OCI-LY3 (cell line): ENCODE measurements around the gene FAM169A.
"Not testable (repeated sequence)": the region's sequence is repeated elsewhere in the genome, so short reads cannot be mapped to it uniquely, and the experiment has no call there.

ENCODE experiments used
- H2AFZ ChIP-seq: fragments of 200-600, 300-600 bp; shearing (Covaris generic); 2 replicates; pipeline ENCODE4 v1.6.0; 2014; ENCODE audit warnings: antibody characterized with exemption, low read depth, low read length
- H3K27ac ChIP-seq: fragments of 200-600, 300-600 bp; sonication (generic); 2 replicates; pipeline ENCODE4 v1.5.1; 2014; ENCODE audit warnings: mild to moderate bottlenecking, low read length, moderate library complexity, mixed read lengths
- H3K27me3 ChIP-seq: fragments of 200-600, 300-600 bp; sonication (generic); 2 replicates; pipeline ENCODE4 v1.6.1; 2014; ENCODE audit warnings: low read depth, low read length, mixed read lengths
- H3K36me3 ChIP-seq: fragments of 200-600, 300-600 bp; sonication (generic); replicated peaks from 2 replicates; pipeline ENCODE3; 2014; ENCODE audit warnings: low read depth, low read length, mixed read lengths
- H3K4me1 ChIP-seq: fragments of 300-600, 200-600 bp; sonication (generic); 2 replicates; pipeline ENCODE4 v1.6.1; 2014; ENCODE audit warnings: low read length, mixed read lengths
- H3K4me2 ChIP-seq: fragments of 200-600, 300-600 bp; sonication (generic); 2 replicates; pipeline ENCODE4 v1.6.1; 2014; ENCODE audit warnings: low read length, mixed read lengths
- H3K4me3 ChIP-seq: fragments of 300-600, 200-600 bp; sonication (generic); 2 replicates; pipeline ENCODE4 v1.5.1; 2014; ENCODE audit warnings: antibody characterized with exemption, mild to moderate bottlenecking, low read length, moderate library complexity
- H3K79me2 ChIP-seq: fragments of 300-600, 200-600 bp; shearing (Covaris generic); 2 replicates; pipeline ENCODE4 v1.6.1; 2014; ENCODE audit warnings: mild to moderate bottlenecking, low read length, mixed read lengths
- H3K9ac ChIP-seq: fragments of 300-600, 200-600 bp; shearing (Covaris generic); 2 replicates; pipeline ENCODE4 v1.6.0; 2014; ENCODE audit warnings: mild to moderate bottlenecking, low read length, moderate library complexity
- H3K9me3 ChIP-seq: fragments of 200-600, 300-600 bp; shearing (Covaris generic); 2 replicates; pipeline ENCODE4 v1.6.1; 2014; ENCODE audit warnings: low read length, mixed read lengths; ENCODE audit not compliant: insufficient read depth
- H4K20me1 ChIP-seq: fragments of 200-600, 300-600 bp; sonication (generic); 2 replicates; pipeline ENCODE4 v1.6.1; 2016; ENCODE audit warnings: low read length, mixed read lengths; ENCODE audit not compliant: insufficient read depth
- EZH2phosphoT487 ChIP-seq: fragments of 200-600 bp; shearing (Covaris generic); IDR thresholded peaks from 2 replicates; pipeline ENCODE4 v1.6.1; 2018; ENCODE audit warnings: antibody characterized with exemption, mixed run types, low read depth
- TF ChIP-seq, protein P1 (sequence below): fragments of 200-600, 300-600 bp; sonication (generic); IDR thresholded peaks from 2 replicates; pipeline ENCODE4 v1.5.1; 2014; ENCODE audit warnings: antibody characterized with exemption, low read length, low read depth

Gene FAM169A

DNA sequence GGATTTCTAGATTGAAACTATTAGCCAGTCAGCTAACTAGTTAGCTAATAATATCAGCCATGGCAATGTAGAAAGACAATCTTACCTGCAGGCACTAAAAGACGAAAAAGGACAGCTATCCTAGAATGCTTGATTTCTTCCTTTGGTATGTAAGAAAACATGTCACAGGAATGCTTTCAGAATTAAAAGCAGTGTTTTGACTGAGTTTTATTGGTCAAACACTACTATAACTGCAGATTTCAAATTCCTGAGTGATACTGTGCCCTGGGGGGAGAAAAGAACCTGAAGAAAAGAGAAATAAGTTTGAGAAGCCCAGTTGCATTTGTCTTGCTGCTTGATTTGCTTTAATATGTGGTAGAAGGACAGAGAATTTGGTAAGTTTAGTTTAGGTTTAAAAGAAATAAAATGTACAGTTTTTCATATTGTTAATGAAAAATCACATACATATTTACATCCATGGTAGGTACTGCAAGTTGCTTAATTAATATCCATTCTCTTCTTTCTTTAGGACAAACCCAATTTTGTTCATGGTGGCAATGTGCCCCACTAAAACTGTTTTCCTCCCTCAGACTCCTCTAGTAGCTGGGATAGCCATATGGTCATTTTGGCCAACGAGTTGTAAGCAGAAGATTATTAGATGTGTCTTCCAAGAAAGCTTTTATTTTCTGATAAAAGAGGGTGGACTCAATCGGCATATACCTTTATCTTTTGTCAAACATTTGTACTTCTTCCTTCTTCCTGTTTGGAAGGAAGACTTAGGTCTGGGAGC is 4.3 kb upstream of the FAM169A start:
- Histone ChIP-seq H3K36me3 (no peaks in the 10 kb centered on the region), H3K4me1 (no peaks in the 10 kb centered on the region), H4K20me1 (no peaks in the 10 kb centered on the region), H2AFZ (no peak overlapping the region), H3K9me3 (no peaks in the 10 kb centered on the region), H3K4me2 (no peak overlapping the region), H3K27me3 (no peaks in the 10 kb centered on the region), H3K79me2 (peaks cover under 1% of the 10 kb centered on the region; the same call in 1 of the 2 replicates), H3K9ac (no peak overlapping the region), H3K27ac (no peak overlapping the region), H3K4me3 (no peak overlapping the region)
- no peak for TF ChIP-seq EZH2phosphoT487
- TF ChIP-seq, protein P1, sequence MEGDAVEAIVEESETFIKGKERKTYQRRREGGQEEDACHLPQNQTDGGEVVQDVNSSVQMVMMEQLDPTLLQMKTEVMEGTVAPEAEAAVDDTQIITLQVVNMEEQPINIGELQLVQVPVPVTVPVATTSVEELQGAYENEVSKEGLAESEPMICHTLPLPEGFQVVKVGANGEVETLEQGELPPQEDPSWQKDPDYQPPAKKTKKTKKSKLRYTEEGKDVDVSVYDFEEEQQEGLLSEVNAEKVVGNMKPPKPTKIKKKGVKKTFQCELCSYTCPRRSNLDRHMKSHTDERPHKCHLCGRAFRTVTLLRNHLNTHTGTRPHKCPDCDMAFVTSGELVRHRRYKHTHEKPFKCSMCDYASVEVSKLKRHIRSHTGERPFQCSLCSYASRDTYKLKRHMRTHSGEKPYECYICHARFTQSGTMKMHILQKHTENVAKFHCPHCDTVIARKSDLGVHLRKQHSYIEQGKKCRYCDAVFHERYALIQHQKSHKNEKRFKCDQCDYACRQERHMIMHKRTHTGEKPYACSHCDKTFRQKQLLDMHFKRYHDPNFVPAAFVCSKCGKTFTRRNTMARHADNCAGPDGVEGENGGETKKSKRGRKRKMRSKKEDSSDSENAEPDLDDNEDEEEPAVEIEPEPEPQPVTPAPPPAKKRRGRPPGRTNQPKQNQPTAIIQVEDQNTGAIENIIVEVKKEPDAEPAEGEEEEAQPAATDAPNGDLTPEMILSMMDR, result no peak

DNA sequence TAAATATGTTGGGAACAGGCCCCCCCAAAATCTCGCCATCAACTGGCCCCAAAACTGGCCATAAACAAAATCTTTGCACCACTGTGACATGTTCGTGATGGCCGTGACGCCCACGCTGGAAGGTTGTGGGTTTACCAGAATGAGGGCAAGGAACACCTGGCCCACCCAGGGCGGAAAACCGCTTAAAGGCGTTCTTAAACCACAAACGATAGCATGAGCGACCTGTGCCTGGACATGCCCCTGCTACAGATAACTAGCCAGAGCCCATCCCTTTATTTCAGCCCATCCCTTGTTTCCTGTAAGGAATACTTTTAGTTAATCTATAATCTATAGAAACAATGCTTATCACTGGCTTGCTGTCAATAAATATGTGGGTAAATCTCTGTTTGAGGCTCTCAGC is 3.2 kb upstream of the FAM169A start:
- H3K4me3 ChIP-seq, H3K9ac ChIP-seq, H3K27me3 ChIP-seq, H3K4me1 ChIP-seq, H3K4me2 ChIP-seq, H3K36me3 ChIP-seq, H2AFZ ChIP-seq, H3K9me3 ChIP-seq, H3K27ac ChIP-seq, H4K20me1 ChIP-seq: not testable (repeated sequence)
- peaks cover 11% of the 10 kb centered on the region for H3K79me2 ChIP-seq

DNA sequence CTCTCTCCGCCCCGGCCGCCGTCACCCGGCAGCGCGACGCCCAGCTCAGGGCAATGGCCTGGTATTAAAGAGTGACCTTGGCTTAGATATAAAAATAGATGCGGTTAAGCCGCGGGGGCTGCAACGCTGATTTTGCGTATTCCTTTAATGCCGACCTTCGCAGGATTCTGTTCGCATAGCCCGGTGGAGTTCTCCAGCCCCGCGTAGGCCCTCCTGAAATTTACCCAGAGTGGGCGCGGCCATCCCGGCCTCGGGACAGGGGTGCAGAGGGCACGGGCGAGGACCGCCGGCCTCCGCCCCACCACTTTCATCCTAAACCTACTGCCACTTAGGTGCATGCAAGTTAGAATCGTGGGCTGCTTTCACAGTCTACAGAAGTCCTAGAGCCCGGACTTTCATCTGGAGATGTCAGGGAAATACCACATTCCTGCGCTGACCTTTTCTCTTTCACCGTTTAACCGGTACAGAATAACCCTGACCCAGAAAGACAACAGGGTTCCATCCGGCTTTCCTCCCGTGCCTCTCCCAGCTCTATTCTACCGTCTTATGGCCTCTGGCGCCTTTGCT is 492 bp upstream of the FAM169A start:
- peaks cover 5% of the 10 kb centered on the region for H3K4me1 ChIP-seq
- H3K9me3 ChIP-seq, result no peaks in the 10 kb centered on the region
- H3K4me2 ChIP-seq, result peak overlapping the region; percentile 68
- TF ChIP-seq, protein P1, result no peak
- TF ChIP-seq EZH2phosphoT487, result no peak
- peaks cover 12% of the 10 kb centered on the region for H3K79me2 ChIP-seq
- no peaks in the 10 kb centered on the region for H4K20me1 ChIP-seq
- H3K27me3 ChIP-seq, result no peaks in the 10 kb centered on the region
- no peaks in the 10 kb centered on the region for H3K36me3 ChIP-seq
- peak overlapping the region; percentile 90 for H3K4me3 ChIP-seq
- peak overlapping the region; percentile 65 for H3K9ac ChIP-seq
- H3K27ac ChIP-seq, result no peak overlapping the region
- H2AFZ ChIP-seq, result peak overlapping the region; percentile 67

DNA sequence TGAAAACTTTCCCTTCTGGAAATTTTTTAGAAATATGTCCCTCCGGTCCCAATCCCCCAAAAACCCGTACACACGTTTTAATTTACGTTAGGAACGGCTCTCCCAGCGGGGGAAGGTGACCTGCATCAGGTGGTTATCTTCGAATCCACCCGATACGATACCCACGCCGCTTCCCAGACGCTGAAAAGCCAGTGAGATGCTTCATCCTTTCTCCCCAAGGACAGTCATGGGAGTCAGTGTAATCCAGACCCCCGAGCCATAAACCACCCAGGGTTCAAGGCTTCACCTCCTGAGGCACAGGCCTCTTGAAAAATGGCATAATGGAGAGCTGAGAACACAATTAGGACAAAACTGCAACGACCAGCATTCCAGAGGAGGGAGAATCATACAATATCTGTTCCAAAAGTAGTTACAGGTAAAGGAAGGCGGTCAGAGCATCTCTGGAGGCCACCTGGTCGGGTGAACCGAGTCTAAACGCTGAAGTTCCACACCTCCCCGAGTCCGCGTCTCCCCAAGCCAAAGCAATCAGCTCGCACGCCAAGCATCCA is 857 bp downstream of the FAM169A start:
- H3K4me1 ChIP-seq, result peaks cover 5% of the 10 kb centered on the region
- peak overlapping the region; percentile 65 for H3K9ac ChIP-seq

More for the DNA sequence above, 857 bp downstream of the FAM169A start:
- Histone ChIP-seq H2AFZ (peak overlapping the region; percentile 88), H3K27ac (no peak overlapping the region), H3K36me3 (no peaks in the 10 kb centered on the region), H3K4me2 (peak overlapping the region; percentile 77), H3K79me2 (peaks cover 14% of the 10 kb centered on the region), H3K4me3 (peak overlapping the region; percentile 90), H3K9me3 (no peaks in the 10 kb centered on the region), H4K20me1 (no peaks in the 10 kb centered on the region), H3K27me3 (no peaks in the 10 kb centered on the region)
- TF ChIP-seq EZH2phosphoT487, result no peak
- TF ChIP-seq, protein P1, result no peak
